K562 (cell line): ENCODE results near the gene SMARCB1. TPM values are rescaled to one million over a fixed set of nuclear protein-coding genes. Genes with fewer than 3 reads are reported as not detected.

Experiments
- FOXK2 ChIP-seq, 2 experiments: fragments of 450-650 bp; IDR thresholded peaks in 1 of 2; conservative IDR thresholded peaks in 1 of 2; 2 replicates each; pipeline ENCODE4 v1.6.1; 2016; ENCODE audit warnings: low read depth in 2 of 2, mild to moderate bottlenecking in 1 of 2
- NR2F6 ChIP-seq: fragments of 450-650 bp; formaldehyde crosslinking; IDR thresholded peaks from 2 replicates; pipeline ENCODE4 v1.4.0; 2020; ENCODE audit warnings: mild to moderate bottlenecking
- SMC3 ChIP-seq: conservative IDR thresholded peaks from 2 replicates; pipeline ENCODE4 v1.6.1; 2011; ENCODE audit warnings: low read depth, low read length, improper control_type of control experiment; ENCODE audit not compliant: insufficient read depth
- YY1 ChIP-seq, 3 experiments: IDR thresholded peaks; 2 replicates each; pipeline ENCODE4 v1.6.1; 2011; ENCODE audit warnings: low read length in 2 of 3, mild to moderate bottlenecking in 2 of 3, moderate library complexity in 2 of 3, borderline replicate concordance in 1 of 3, control low read depth in 1 of 3, low read depth in 1 of 3; ENCODE audit not compliant: insufficient read depth in 3 of 3, insufficient replicate concordance in 2 of 3, control insufficient read depth in 1 of 3, insufficient read length in 1 of 3; ENCODE audit errors: extremely low read depth in 1 of 3
- polyA plus RNA-seq, 8 experiments: library from polyadenylated mRNA; depleted of rRNA in 4 of 8; stranded (reverse) in 5 of 8; unstranded in 3 of 8; fragments of >200 nt; fragmentation: Nextera tagmentation in 2 of 8; fragmentation: Illumina TruSeq in 1 of 8; extraction: Ambion mirVana in 2 of 8; extraction: Trizol in 1 of 8; gene quantifications; 2 replicates each; pipeline versions ENCODE4 v1.2.1 to v1.2.3, GENCODE V29; 2011 to 2014; ENCODE audit warnings: inconsistent platforms in 1 of 8, missing spikeins in 1 of 8
- total RNA-seq, 7 experiments: library from RNA; depleted of rRNA in 6 of 7; stranded (reverse); fragments of >200 nt in 6 of 7; fragmentation: Illumina TruSeq in 2 of 7; extraction: Trizol in 2 of 7; gene quantifications; 2 replicates each; pipeline versions ENCODE4 v1.2.1 to v1.2.3, GENCODE V29; 2011 to 2021; ENCODE audit warnings: low replicate concordance in 1 of 7
- TF ChIP-seq, protein P1 (sequence below), 2 experiments: fragments of 450-650 bp in 1 of 2; sonication (generic) in 1 of 2; formaldehyde crosslinking in 1 of 2; IDR thresholded peaks; 2 replicates each; pipeline versions ENCODE4 v1.7.1 to v1.9.0; 2016 to 2022; ENCODE audit warnings: inconsistent platforms in 1 of 2, mild to moderate bottlenecking in 1 of 2, missing genetic modification reagents in 1 of 2
- TF ChIP-seq, protein P2 (sequence below), 2 experiments: fragments of 450-650 bp; formaldehyde crosslinking in 1 of 2; IDR thresholded peaks; 2 replicates each; pipeline versions ENCODE4 v1.4.0 to v1.6.1; 2014 to 2020; ENCODE audit warnings: mild to moderate bottlenecking in 2 of 2, borderline replicate concordance in 1 of 2, low read depth in 1 of 2

Gene SMARCB1
- total and polyA plus RNA-seq, 9 of the 15 experiments (the other 6 are each of a cell fraction or from before 2014, with no cell fraction given): 1.2 to 113 (median 65.4) TPM

DNA sequence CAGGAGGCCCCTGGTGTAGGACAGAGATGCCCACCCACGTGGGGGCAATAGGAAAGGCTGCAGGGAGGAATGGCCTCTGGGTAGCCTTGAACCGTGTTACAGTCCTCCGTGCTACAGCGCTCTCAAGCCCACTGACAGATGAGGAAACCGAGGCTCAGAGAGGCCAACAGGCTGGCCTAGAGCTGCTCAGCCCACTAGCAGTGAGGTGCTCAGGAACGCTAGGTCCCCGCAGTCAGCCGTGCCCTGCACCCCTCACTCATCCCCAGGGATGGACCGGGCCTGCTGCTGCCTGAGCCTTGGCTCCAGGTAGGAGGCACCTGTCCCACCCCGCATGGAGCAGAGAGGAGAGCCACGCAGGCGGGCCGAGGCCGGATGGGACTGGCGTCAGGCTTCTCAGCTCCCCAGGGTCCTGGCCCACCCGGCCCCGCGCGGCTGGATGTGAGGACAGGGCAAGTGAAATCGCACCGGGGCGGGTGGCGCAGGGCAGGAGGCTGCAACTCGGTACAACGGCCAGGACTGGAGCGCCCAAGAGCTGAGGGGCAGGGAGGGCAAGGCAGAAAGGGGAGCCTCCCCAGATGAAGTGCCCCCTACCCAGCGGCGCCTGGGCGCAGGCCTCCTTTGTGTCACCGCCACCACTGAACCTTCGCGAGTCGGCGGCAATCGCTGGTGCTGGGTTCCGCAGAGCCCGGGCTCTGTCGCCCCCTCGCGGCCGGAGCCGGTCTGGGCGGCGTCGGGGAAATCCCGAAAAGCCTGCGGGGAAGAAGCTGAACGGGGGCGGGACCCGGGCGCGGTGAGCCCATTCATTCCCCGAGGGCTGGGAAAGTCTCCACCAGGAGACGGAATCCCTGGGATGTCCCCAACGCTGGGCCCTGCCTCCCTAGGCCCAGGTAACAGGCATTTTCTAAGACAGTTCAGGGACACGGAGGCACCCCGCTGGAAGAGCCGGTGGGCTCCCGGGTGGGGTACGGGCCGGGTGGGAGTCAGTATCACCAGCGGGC, 62.5 kb downstream of the SMARCB1 start (continued):
- TF ChIP-seq SMC3 (peak; percentile 82), YY1 (IDR thresholded peaks at IDR 0.05; ENCODE audit: borderline replicate concordance in 1 of 3, control insufficient read depth in 1 of 3, extremely low read depth in 1 of 3, insufficient read depth in 3 of 3, insufficient read length in 1 of 3, insufficient replicate concordance in 2 of 3, low read depth in 1 of 3, low read length in 2 of 3) (peak in 1 of 3 experiments; percentile 44), FOXK2 (conservative IDR thresholded peaks at IDR 0.05 in 1 of 2, IDR thresholded peaks at IDR 0.05 in 1 of 2; ENCODE audit: low read depth in 2 of 2) (no peak), NR2F6 (CRISPR knock-in tag) (no peak)
- TF ChIP-seq, protein P1, sequence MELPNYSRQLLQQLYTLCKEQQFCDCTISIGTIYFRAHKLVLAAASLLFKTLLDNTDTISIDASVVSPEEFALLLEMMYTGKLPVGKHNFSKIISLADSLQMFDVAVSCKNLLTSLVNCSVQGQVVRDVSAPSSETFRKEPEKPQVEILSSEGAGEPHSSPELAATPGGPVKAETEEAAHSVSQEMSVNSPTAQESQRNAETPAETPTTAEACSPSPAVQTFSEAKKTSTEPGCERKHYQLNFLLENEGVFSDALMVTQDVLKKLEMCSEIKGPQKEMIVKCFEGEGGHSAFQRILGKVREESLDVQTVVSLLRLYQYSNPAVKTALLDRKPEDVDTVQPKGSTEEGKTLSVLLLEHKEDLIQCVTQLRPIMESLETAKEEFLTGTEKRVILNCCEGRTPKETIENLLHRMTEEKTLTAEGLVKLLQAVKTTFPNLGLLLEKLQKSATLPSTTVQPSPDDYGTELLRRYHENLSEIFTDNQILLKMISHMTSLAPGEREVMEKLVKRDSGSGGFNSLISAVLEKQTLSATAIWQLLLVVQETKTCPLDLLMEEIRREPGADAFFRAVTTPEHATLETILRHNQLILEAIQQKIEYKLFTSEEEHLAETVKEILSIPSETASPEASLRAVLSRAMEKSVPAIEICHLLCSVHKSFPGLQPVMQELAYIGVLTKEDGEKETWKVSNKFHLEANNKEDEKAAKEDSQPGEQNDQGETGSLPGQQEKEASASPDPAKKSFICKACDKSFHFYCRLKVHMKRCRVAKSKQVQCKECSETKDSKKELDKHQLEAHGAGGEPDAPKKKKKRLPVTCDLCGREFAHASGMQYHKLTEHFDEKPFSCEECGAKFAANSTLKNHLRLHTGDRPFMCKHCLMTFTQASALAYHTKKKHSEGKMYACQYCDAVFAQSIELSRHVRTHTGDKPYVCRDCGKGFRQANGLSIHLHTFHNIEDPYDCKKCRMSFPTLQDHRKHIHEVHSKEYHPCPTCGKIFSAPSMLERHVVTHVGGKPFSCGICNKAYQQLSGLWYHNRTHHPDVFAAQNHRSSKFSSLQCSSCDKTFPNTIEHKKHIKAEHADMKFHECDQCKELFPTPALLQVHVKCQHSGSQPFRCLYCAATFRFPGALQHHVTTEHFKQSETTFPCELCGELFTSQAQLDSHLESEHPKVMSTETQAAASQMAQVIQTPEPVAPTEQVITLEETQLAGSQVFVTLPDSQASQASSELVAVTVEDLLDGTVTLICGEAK (IDR thresholded peaks at IDR 0.05): no peak
- TF ChIP-seq, protein P1 (CRISPR knock-in tag; IDR thresholded peaks at IDR 0.05): no peak
- TF ChIP-seq, protein P2, sequence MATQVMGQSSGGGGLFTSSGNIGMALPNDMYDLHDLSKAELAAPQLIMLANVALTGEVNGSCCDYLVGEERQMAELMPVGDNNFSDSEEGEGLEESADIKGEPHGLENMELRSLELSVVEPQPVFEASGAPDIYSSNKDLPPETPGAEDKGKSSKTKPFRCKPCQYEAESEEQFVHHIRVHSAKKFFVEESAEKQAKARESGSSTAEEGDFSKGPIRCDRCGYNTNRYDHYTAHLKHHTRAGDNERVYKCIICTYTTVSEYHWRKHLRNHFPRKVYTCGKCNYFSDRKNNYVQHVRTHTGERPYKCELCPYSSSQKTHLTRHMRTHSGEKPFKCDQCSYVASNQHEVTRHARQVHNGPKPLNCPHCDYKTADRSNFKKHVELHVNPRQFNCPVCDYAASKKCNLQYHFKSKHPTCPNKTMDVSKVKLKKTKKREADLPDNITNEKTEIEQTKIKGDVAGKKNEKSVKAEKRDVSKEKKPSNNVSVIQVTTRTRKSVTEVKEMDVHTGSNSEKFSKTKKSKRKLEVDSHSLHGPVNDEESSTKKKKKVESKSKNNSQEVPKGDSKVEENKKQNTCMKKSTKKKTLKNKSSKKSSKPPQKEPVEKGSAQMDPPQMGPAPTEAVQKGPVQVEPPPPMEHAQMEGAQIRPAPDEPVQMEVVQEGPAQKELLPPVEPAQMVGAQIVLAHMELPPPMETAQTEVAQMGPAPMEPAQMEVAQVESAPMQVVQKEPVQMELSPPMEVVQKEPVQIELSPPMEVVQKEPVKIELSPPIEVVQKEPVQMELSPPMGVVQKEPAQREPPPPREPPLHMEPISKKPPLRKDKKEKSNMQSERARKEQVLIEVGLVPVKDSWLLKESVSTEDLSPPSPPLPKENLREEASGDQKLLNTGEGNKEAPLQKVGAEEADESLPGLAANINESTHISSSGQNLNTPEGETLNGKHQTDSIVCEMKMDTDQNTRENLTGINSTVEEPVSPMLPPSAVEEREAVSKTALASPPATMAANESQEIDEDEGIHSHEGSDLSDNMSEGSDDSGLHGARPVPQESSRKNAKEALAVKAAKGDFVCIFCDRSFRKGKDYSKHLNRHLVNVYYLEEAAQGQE (IDR thresholded peaks at IDR 0.05; ENCODE audit: borderline replicate concordance): peak; percentile 82; the same call in 1 of the 2 replicates
- TF ChIP-seq, protein P2 (CRISPR knock-in tag; IDR thresholded peaks at IDR 0.05; ENCODE audit: low read depth): no peak
